ENCODE results near the gene CSTPP1.

DNA sequence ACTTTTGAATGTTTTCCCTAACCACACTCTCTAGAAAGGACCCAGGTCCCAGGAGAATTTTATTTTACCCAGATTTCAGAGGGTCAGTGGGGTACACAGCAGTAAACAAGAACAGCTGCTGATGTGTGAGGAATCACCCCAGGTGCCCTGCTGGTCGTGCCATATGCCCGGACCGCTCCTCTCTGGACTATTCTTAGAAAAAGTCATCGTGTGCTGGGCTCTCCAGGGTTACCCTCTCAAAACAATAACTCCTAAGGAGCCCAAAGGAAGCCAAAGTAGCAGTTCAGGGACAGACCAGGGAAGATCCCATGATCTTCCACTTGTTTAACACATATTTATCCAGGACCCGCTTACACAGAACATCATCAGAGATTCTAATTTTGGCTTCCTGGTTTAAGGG lies 47.9 kb upstream of the CSTPP1 start:
- TF ChIP-seq, protein P1, sequence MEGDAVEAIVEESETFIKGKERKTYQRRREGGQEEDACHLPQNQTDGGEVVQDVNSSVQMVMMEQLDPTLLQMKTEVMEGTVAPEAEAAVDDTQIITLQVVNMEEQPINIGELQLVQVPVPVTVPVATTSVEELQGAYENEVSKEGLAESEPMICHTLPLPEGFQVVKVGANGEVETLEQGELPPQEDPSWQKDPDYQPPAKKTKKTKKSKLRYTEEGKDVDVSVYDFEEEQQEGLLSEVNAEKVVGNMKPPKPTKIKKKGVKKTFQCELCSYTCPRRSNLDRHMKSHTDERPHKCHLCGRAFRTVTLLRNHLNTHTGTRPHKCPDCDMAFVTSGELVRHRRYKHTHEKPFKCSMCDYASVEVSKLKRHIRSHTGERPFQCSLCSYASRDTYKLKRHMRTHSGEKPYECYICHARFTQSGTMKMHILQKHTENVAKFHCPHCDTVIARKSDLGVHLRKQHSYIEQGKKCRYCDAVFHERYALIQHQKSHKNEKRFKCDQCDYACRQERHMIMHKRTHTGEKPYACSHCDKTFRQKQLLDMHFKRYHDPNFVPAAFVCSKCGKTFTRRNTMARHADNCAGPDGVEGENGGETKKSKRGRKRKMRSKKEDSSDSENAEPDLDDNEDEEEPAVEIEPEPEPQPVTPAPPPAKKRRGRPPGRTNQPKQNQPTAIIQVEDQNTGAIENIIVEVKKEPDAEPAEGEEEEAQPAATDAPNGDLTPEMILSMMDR (IDR thresholded peaks at IDR 0.05), result no peak
- TF ChIP-seq POLR2A (IDR thresholded peaks at IDR 0.05), result no peak

Measured in right lobe of liver (tissue), 4 donors.